Endothelial cell of umbilical vein (primary cell): ENCODE results near the gene ACTR1A. TPM values are rescaled to one million over a fixed set of nuclear protein-coding genes. Genes with fewer than 3 reads are reported as not detected.

Source experiments
- BruUV-seq: library from RNA; stranded (reverse); fragments of 400-500 nt; replicated peaks from 2 replicates; lab custom pipeline; 2021; lab: Mats Ljungman, UMichigan
- CTCF ChIA-PET: fragments of 300-600, 350-600 bp; sonication (Branson Sonifier 250); formaldehyde crosslinking; loops from one replicate; lab custom pipeline; 2021; ENCODE audit warnings: antibody characterized with exemption, inconsistent platforms; lab: Charles Lee
- POLR2A ChIA-PET: fragments of 300-600, 350-600 bp; sonication (Branson Sonifier 250); formaldehyde crosslinking; loops from one replicate; lab custom pipeline; 2021; ENCODE audit warnings: antibody characterized with exemption, inconsistent platforms; lab: Charles Lee
- DNase-seq: peaks from one replicate; pipeline ENCODE4 v3.0.0-alpha.2; 2011; ENCODE audit warnings: low read depth, low spot score
- FAIRE-seq: peaks from 2 replicates; lab custom pipeline; 2011; peaks lifted over from hg19 to GRCh38; lab: Jason Lieb, UNC
- H2AFZ ChIP-seq: 2 replicates; pipeline ENCODE4 v1.6.0; 2012; ENCODE audit warnings: low read depth, low read length, control low read depth, inconsistent platforms
- H3K27ac ChIP-seq: 2 replicates; pipeline ENCODE4 v1.5.1; 2011; ENCODE audit warnings: low read depth, mild to moderate bottlenecking, control low read depth, low read length, moderate library complexity; ENCODE audit not compliant: insufficient read depth
- H3K27me3 ChIP-seq, 2 experiments: 2 replicates each; pipeline versions ENCODE4 v1.6.0 to v1.6.1; 2011; ENCODE audit warnings: low read length in 2 of 2, mixed read lengths in 1 of 2; ENCODE audit not compliant: control insufficient read depth in 2 of 2, insufficient read depth in 2 of 2
- H3K36me3 ChIP-seq, 2 experiments: 2 replicates in 1 of 2; 3 replicates in 1 of 2; pipeline ENCODE4 v1.5.1; 2011; ENCODE audit warnings: low read length in 2 of 2, mild to moderate bottlenecking in 1 of 2, moderate library complexity in 1 of 2; ENCODE audit not compliant: control insufficient read depth in 2 of 2, insufficient read depth in 2 of 2; ENCODE audit errors: extremely low read depth in 1 of 2
- H3K4me1 ChIP-seq: 3 replicates; pipeline ENCODE4 v1.5.1; 2011; ENCODE audit warnings: mild to moderate bottlenecking, low read length; ENCODE audit not compliant: control insufficient read depth, insufficient read depth; ENCODE audit errors: extremely low read depth
- H3K4me2 ChIP-seq: 2 replicates; pipeline ENCODE4 v1.6.1; 2011; ENCODE audit warnings: low read length, control low read depth, mixed read lengths; ENCODE audit not compliant: insufficient read depth
- H3K4me3 ChIP-seq, 3 experiments: fragments of 200-600 bp in 1 of 3; sonication (generic), shearing (Covaris generic) in 1 of 3; replicated peaks in 1 of 3; 2 replicates each; pipeline ENCODE4 v1.5.1; 2011 to 2016; ENCODE audit warnings: control low read depth in 3 of 3, low read length in 3 of 3, mild to moderate bottlenecking in 2 of 3, inconsistent platforms in 1 of 3, low read depth in 1 of 3, moderate library complexity in 1 of 3; ENCODE audit not compliant: insufficient read depth in 1 of 3
- H3K79me2 ChIP-seq: 2 replicates; pipeline ENCODE4 v1.6.0; 2012; ENCODE audit warnings: low read length, inconsistent platforms; ENCODE audit not compliant: control insufficient read depth, insufficient read depth
- H3K9ac ChIP-seq: replicated peaks from 2 replicates; pipeline ENCODE3; 2011; ENCODE audit warnings: low read length, control low read depth; ENCODE audit not compliant: insufficient read depth; ENCODE audit errors: extremely low read depth
- H3K9me1 ChIP-seq: replicated peaks from 3 replicates; pipeline ENCODE4 v1.6.0; 2011; ENCODE audit warnings: mild to moderate bottlenecking, low read length; ENCODE audit not compliant: control insufficient read depth, insufficient read depth; ENCODE audit errors: extremely low read depth
- H3K9me3 ChIP-seq: replicated peaks from 2 replicates; pipeline ENCODE4 v1.5.1; 2012; ENCODE audit warnings: low read length, inconsistent platforms; ENCODE audit not compliant: control insufficient read depth, insufficient read depth
- H4K20me1 ChIP-seq: replicated peaks from 2 replicates; pipeline ENCODE3; 2011; ENCODE audit warnings: mild to moderate bottlenecking, low read length; ENCODE audit not compliant: control insufficient read depth, insufficient read depth; ENCODE audit errors: extremely low read depth
- EZH2 ChIP-seq: IDR thresholded peaks from 2 replicates; pipeline ENCODE4 v1.6.1; 2012; ENCODE audit warnings: borderline replicate concordance, low read depth, mild to moderate bottlenecking, moderate library complexity, low read length, inconsistent platforms; ENCODE audit not compliant: severe bottlenecking
- FOS ChIP-seq: IDR thresholded peaks from 2 replicates; pipeline ENCODE4 v1.6.1; 2011; ENCODE audit warnings: mild to moderate bottlenecking, low read length, moderate library complexity, borderline replicate concordance; ENCODE audit not compliant: insufficient read depth
- GATA2 ChIP-seq: IDR thresholded peaks from 2 replicates; pipeline ENCODE4 v1.7.0; 2011; ENCODE audit warnings: low read depth, mild to moderate bottlenecking, moderate library complexity, mixed read lengths, low read length; ENCODE audit not compliant: insufficient read length, insufficient read depth
- JUN ChIP-seq: IDR thresholded peaks from 2 replicates; pipeline ENCODE4 v1.6.1; 2011; ENCODE audit warnings: borderline replicate concordance, low read depth; ENCODE audit not compliant: insufficient read length, insufficient read depth
- MYC ChIP-seq: IDR thresholded peaks from one replicate; pipeline ENCODE4 v1.6.1; 2011; ENCODE audit warnings: mild to moderate bottlenecking, low read depth, low read length
- POLR2A ChIP-seq: IDR thresholded peaks from 2 replicates; pipeline ENCODE4 v1.6.1; 2012; ENCODE audit warnings: low read depth, mild to moderate bottlenecking, control low read depth, low read length
- POLR2AphosphoS5 ChIP-seq: IDR thresholded peaks from 2 replicates; pipeline ENCODE4 v1.6.1; 2012; ENCODE audit warnings: low read depth, mild to moderate bottlenecking, control low read depth, low read length, moderate library complexity; ENCODE audit not compliant: insufficient read depth
- dilution Hi-C: fragments of 300-500 bp; cut with MboI; formaldehyde crosslinking; loops from one replicate; pipeline ENCODE4 v1.15.0; 2019; ENCODE audit warnings: low sequenced_read_pairs; ENCODE audit not compliant: extremely low pct_ligation_motif_present
- intact Hi-C: fragments of 100-400 bp; cut with micrococcal nuclease; formaldehyde crosslinking; loops from one replicate; pipeline ENCODE4 v1.10.0; 2022
- polyA plus RNA-seq, 4 experiments: library from polyadenylated mRNA; depleted of rRNA in 3 of 4; stranded (reverse) in 3 of 4; unstranded in 1 of 4; fragments of >200 nt; gene quantifications; 2 replicates each; pipeline versions ENCODE4 v1.2.1 to v1.2.3, GENCODE V29; 2011 to 2012; ENCODE audit warnings: missing spikeins in 1 of 4
- total RNA-seq: library from RNA; stranded (reverse); gene quantifications from 2 replicates; pipeline ENCODE4 v1.2.3, GENCODE V29; 2021
- TF ChIP-seq, protein P1 (sequence below): IDR thresholded peaks from 2 replicates; pipeline ENCODE4 v1.6.1; 2011; ENCODE audit not compliant: insufficient read depth, insufficient read length
- TF ChIP-seq, protein P2 (sequence below), 2 donors: IDR thresholded peaks; 1 replicate in 1 of 2; 2 replicates in 1 of 2; pipeline ENCODE4 v1.5.1; 2011; ENCODE audit warnings: low read length in 2 of 2, mild to moderate bottlenecking in 2 of 2, moderate library complexity in 2 of 2, control low read depth in 1 of 2, inconsistent platforms in 1 of 2, low read depth in 1 of 2; ENCODE audit not compliant: insufficient read depth in 1 of 2; ENCODE audit errors: extremely low read depth in 1 of 2

The ACTR1A gene
- total and polyA plus RNA-seq, 2 donors (not counting 3 experiments of a cell fraction or from before 2014, with no cell fraction given) = 155 to 164 TPM

- Histone ChIP-seq H3K27me3 (no peaks in the 10 kb centered on the region), H3K4me3 (no peak overlapping the region), H3K27ac (no peak overlapping the region), H3K4me1 (no peaks in the 10 kb centered on the region), H3K9me3 (no peaks in the 10 kb centered on the region), H3K36me3 (peaks cover 2 to 20% of the 10 kb centered on the region in 2 experiments), H2AFZ (no peak overlapping the region), H3K79me2 (no peaks in the 10 kb centered on the region), H4K20me1 (no peaks in the 10 kb centered on the region), H3K9ac (no peak overlapping the region), H3K4me2 (no peak overlapping the region), H3K9me1 (no peaks in the 10 kb centered on the region)
- intact Hi-C loops (no loop called here), dilution Hi-C loops (no loop called here)
- TF ChIP-seq POLR2AphosphoS5 (no peak), JUN (no peak), POLR2A (no peak), MYC (no peak), EZH2 (no peak), GATA2 (no peak), FOS (no peak)
- TF ChIP-seq, protein P1, sequence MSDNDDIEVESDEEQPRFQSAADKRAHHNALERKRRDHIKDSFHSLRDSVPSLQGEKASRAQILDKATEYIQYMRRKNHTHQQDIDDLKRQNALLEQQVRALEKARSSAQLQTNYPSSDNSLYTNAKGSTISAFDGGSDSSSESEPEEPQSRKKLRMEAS = no peak
- TF ChIP-seq, protein P2, sequence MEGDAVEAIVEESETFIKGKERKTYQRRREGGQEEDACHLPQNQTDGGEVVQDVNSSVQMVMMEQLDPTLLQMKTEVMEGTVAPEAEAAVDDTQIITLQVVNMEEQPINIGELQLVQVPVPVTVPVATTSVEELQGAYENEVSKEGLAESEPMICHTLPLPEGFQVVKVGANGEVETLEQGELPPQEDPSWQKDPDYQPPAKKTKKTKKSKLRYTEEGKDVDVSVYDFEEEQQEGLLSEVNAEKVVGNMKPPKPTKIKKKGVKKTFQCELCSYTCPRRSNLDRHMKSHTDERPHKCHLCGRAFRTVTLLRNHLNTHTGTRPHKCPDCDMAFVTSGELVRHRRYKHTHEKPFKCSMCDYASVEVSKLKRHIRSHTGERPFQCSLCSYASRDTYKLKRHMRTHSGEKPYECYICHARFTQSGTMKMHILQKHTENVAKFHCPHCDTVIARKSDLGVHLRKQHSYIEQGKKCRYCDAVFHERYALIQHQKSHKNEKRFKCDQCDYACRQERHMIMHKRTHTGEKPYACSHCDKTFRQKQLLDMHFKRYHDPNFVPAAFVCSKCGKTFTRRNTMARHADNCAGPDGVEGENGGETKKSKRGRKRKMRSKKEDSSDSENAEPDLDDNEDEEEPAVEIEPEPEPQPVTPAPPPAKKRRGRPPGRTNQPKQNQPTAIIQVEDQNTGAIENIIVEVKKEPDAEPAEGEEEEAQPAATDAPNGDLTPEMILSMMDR (IDR thresholded peaks at IDR 0.05; ENCODE audit: extremely low read depth in 1 of 2, insufficient read depth in 1 of 2, low read depth in 1 of 2, low read length in 2 of 2) = no peak
- BruUV-seq = no TSS peak
- POLR2A ChIA-PET = no interaction called here
- DNase-seq (no peak), FAIRE-seq (no peak)
- CTCF ChIA-PET = no interaction called here
These were observed 13.2 kb upstream of the ACTR1A start for GRCh38 chr10:102515724-102516123.
